ENCODE results near the gene MRPS2. TPM values are rescaled to one million over a fixed set of nuclear protein-coding genes. Genes with fewer than 3 reads are reported as not detected.

The MRPS2 gene
- 102 to 135 TPM (median 127 TPM) in 5 replicates for total RNA-seq (2022; extraction: Qiagen RNA extraction)

GRCh38 chr9:135500525-135501260 lies at the start of gene MRPS2:
TSS of gene MRPS2 (plus strand) at chr9:135500682. CDS start at chr9:135500711, 29 bp downstream.

GRCh38 chr9:135479469-135480052 lies 20.9 kb upstream of the MRPS2 start, which contains the start of gene PPP1R26:
TSS of gene PPP1R26 (plus strand) at chr9:135479782. CDS start at chr9:135484511, 4,729 bp downstream.

GRCh38 chr9:135520916-135521607 lies 20.6 kb downstream of the MRPS2 start, which contains the start of gene LCN1:
TSS of gene LCN1 (plus strand) at chr9:135521440. CDS start at chr9:135521498, 58 bp downstream.

GRCh38 chr9:135545646-135546176 lies 45.2 kb downstream of the MRPS2 start, which contains the start of gene OBP2A:
TSS of gene OBP2A (plus strand) at chr9:135546126. CDS start at chr9:135546181, 55 bp downstream.

Other genes starting within 250 kb of the MRPS2 start
- gene PPP1R26, start 20.9 kb upstream of the MRPS2 start, total RNA-seq (2022; extraction: Qiagen RNA extraction): 12.8 to 20.9 TPM (median 19.4 TPM) in 5 replicates
- gene LCN1, start 20.8 kb downstream of the MRPS2 start, total RNA-seq (2022; extraction: Qiagen RNA extraction): 0.14 to 0.30 TPM (median 0.21 TPM) in 4 of 5 replicates, not detected in the other
- gene OBP2A, start 45.4 kb downstream of the MRPS2 start, total RNA-seq (2022; extraction: Qiagen RNA extraction): not detected in 5 replicates
- gene PAEP, start 61.1 kb downstream of the MRPS2 start, total RNA-seq (2022; extraction: Qiagen RNA extraction): 0.14 to 0.45 TPM (median 0.36 TPM) in 5 replicates
- gene GLT6D1, start 138.9 kb downstream of the MRPS2 start, total RNA-seq (2022; extraction: Qiagen RNA extraction): not detected in 5 replicates
- 0.14 to 0.30 TPM (median 0.22 TPM) in 3 of 5 replicates, not detected in the others for gene LCN9, start 162.6 kb downstream of the MRPS2 start, total RNA-seq (2022; extraction: Qiagen RNA extraction)
- gene SOHLH1, start 198.8 kb downstream of the MRPS2 start, total RNA-seq (2022; extraction: Qiagen RNA extraction): 0.06 to 0.11 TPM in 2 of 5 replicates, not detected in the others
- 0.07 TPM in 1 of 5 replicates, not detected in the others for gene KCNT1, start 201.5 kb downstream of the MRPS2 start, total RNA-seq (2022; extraction: Qiagen RNA extraction)